A673 (cell line): ENCODE measurements around the gene TPSD1.
"Not testable (repeated sequence)": the region's sequence is repeated elsewhere in the genome, so short reads cannot be mapped to it uniquely, and the experiment has no call there.

Experiments used
- EZH2 ChIP-seq: fragments of 200-600 bp; sonication (generic); IDR thresholded peaks from 2 replicates; pipeline ENCODE4 v1.6.1; 2017; ENCODE audit warnings: borderline replicate concordance, low read depth, mild to moderate bottlenecking, mixed read lengths, antibody characterized with exemption, low read length; ENCODE audit not compliant: poor library complexity, severe bottlenecking
- TF ChIP-seq, protein P1 (sequence below): fragments of 300-800, 200-600 bp; sonication (generic); conservative IDR thresholded peaks from 2 replicates; pipeline ENCODE4 v1.5.1; 2017; ENCODE audit warnings: low read depth, mild to moderate bottlenecking, antibody characterized with exemption, low read length, moderate library complexity, mixed read lengths

DNA sequence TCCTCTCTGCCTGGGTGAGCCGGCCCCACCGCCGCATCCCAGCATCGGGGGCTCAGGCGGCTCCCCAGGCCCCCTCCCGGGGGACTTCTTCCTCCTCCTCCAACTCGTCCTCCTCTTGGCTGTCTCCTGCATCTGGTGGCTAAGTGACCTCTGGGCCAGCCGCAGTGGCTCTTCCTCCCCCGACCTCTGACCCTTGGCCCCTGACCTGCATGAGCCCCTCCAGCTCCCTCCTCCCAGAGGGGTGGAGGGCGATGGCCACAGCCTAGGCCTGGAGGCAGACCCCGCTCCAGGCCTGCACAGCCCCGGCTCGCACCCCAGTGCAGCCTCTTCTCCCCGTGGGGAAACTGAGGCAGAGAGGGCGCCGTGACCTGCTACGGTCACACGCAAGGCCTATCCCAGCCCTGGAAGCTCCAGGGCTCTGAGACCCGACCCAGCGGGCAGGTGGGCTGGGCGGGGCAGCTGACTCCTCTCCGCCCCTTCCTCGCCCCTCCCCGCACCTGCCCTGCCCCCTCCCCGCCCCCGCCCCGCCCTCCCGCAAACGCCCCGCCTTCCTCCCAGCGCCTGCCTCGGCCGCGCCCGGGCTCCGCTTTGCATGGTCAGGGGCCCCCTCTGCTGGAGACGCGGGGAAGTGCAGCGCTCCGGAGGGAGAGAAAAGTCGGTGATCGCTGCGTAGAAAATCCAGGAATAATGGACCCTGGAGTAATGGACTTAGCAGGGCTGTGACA is 6.7 kb upstream of the TPSD1 start:
- TF ChIP-seq, protein P1, sequence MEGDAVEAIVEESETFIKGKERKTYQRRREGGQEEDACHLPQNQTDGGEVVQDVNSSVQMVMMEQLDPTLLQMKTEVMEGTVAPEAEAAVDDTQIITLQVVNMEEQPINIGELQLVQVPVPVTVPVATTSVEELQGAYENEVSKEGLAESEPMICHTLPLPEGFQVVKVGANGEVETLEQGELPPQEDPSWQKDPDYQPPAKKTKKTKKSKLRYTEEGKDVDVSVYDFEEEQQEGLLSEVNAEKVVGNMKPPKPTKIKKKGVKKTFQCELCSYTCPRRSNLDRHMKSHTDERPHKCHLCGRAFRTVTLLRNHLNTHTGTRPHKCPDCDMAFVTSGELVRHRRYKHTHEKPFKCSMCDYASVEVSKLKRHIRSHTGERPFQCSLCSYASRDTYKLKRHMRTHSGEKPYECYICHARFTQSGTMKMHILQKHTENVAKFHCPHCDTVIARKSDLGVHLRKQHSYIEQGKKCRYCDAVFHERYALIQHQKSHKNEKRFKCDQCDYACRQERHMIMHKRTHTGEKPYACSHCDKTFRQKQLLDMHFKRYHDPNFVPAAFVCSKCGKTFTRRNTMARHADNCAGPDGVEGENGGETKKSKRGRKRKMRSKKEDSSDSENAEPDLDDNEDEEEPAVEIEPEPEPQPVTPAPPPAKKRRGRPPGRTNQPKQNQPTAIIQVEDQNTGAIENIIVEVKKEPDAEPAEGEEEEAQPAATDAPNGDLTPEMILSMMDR = not testable (repeated sequence)
- TF ChIP-seq EZH2 = not testable (repeated sequence)
